Neuronal stem cell (in vitro differentiated cells): Measurements from ENCODE around the gene ABCB8.

Experiments used
- DNase-seq: peaks from one replicate; pipeline ENCODE4 v3.0.0-alpha.2; 2013; ENCODE audit warnings: low spot score
- H2AFZ ChIP-seq: one replicate; pipeline ENCODE4 v1.6.1; 2013; ENCODE audit warnings: mild to moderate bottlenecking, low read length, inconsistent platforms
- H2AK5ac ChIP-seq: 2 replicates; pipeline ENCODE4 v1.6.1; 2013; ENCODE audit warnings: low read depth, mild to moderate bottlenecking, inconsistent platforms, low read length, moderate library complexity, mixed read lengths
- H2BK120ac ChIP-seq: 2 replicates; pipeline ENCODE4 v1.6.1; 2013; ENCODE audit warnings: low read depth, mild to moderate bottlenecking, inconsistent platforms, low read length, moderate library complexity, mixed read lengths
- H2BK12ac ChIP-seq: one replicate; pipeline ENCODE4 v1.6.1; 2013; ENCODE audit warnings: low read length, inconsistent platforms
- H2BK15ac ChIP-seq: 2 replicates; pipeline ENCODE4 v1.6.1; 2013; ENCODE audit warnings: mild to moderate bottlenecking, low read length, inconsistent platforms, mixed read lengths
- H2BK5ac ChIP-seq: one replicate; pipeline ENCODE4 v1.6.1; 2013; ENCODE audit warnings: inconsistent platforms, mild to moderate bottlenecking, low read length, moderate library complexity
- H3K14ac ChIP-seq: one replicate; pipeline ENCODE4 v1.6.1; 2013; ENCODE audit warnings: low read length, inconsistent platforms
- H3K18ac ChIP-seq: 2 replicates; pipeline ENCODE4 v1.6.1; 2013; ENCODE audit warnings: low read length, inconsistent platforms
- H3K23ac ChIP-seq: 2 replicates; pipeline ENCODE4 v1.6.1; 2013; ENCODE audit warnings: low read depth, mild to moderate bottlenecking, mixed read lengths, low read length, inconsistent platforms; ENCODE audit not compliant: poor library complexity
- H3K27ac ChIP-seq: replicated peaks from 3 replicates; pipeline ENCODE4 v1.5.1; 2013; ENCODE audit warnings: low read length, inconsistent platforms
- H3K27me3 ChIP-seq, 3 experiments: 2 replicates each; pipeline ENCODE4 v1.6.1; 2013; ENCODE audit warnings: low read length in 3 of 3, mild to moderate bottlenecking in 2 of 3, inconsistent platforms in 1 of 3, low read depth in 1 of 3, mixed read lengths in 1 of 3, moderate library complexity in 1 of 3; ENCODE audit not compliant: control insufficient read depth in 3 of 3, insufficient read depth in 3 of 3
- H3K36me3 ChIP-seq, 2 donors: replicated peaks in 1 of 2; 2 replicates each; pipeline ENCODE4 v1.6.1; 2013; ENCODE audit warnings: low read length in 2 of 2; ENCODE audit not compliant: control insufficient read depth in 2 of 2, insufficient read depth in 2 of 2
- H3K4ac ChIP-seq: 2 replicates; pipeline ENCODE4 v1.6.1; 2013; ENCODE audit warnings: inconsistent platforms, mild to moderate bottlenecking, low read length, moderate library complexity
- H3K4me1 ChIP-seq, 2 donors: 1 replicate in 1 of 2; 2 replicates in 1 of 2; pipeline ENCODE4 v1.6.1; 2013; ENCODE audit warnings: low read length in 2 of 2, low read depth in 1 of 2; ENCODE audit not compliant: control insufficient read depth in 2 of 2, insufficient read depth in 1 of 2
- H3K4me2 ChIP-seq: one replicate; pipeline ENCODE4 v1.6.1; 2013; ENCODE audit warnings: mild to moderate bottlenecking, low read length, inconsistent platforms; ENCODE audit not compliant: insufficient read depth, poor library complexity, severe bottlenecking
- H3K4me3 ChIP-seq, 2 donors: 2 replicates each; pipeline ENCODE4 v1.5.1; 2013; ENCODE audit warnings: low read length in 2 of 2, mild to moderate bottlenecking in 2 of 2, inconsistent platforms in 1 of 2, moderate library complexity in 1 of 2
- H3K79me1 ChIP-seq: one replicate; pipeline ENCODE4 v1.6.1; 2013; ENCODE audit warnings: low read depth, mild to moderate bottlenecking, inconsistent platforms, low read length, moderate library complexity
- H3K9ac ChIP-seq: one replicate; pipeline ENCODE4 v1.6.1; 2013; ENCODE audit warnings: mild to moderate bottlenecking, low read depth, low read length, inconsistent platforms; ENCODE audit not compliant: poor library complexity
- H3K9me3 ChIP-seq, 2 donors: replicated peaks in 1 of 2; 2 replicates each; pipeline versions ENCODE3 to v1.6.1; 2013; ENCODE audit warnings: low read length in 2 of 2, mild to moderate bottlenecking in 2 of 2, inconsistent platforms in 1 of 2, low read depth in 1 of 2, mixed read lengths in 1 of 2, moderate library complexity in 1 of 2; ENCODE audit not compliant: control insufficient read depth in 2 of 2, insufficient read depth in 1 of 2
- H4K8ac ChIP-seq: one replicate; pipeline ENCODE4 v1.6.1; 2013; ENCODE audit warnings: low read depth, mild to moderate bottlenecking, inconsistent platforms, low read length, moderate library complexity
- H4K91ac ChIP-seq: one replicate; pipeline ENCODE4 v1.6.1; 2013; ENCODE audit warnings: low read length, low read depth, mild to moderate bottlenecking, inconsistent platforms; ENCODE audit not compliant: poor library complexity
- WGBS, 2 donors: extraction: QIAGEN DNeasy Blood & Tissue Kit; methylation state at CpG; one replicate each; pipeline ENCODE4 v1.1.7; 2013; ENCODE audit warnings: missing lambda C conversion rate in 2 of 2, mixed read lengths in 1 of 2; ENCODE audit not compliant: insufficient read length in 2 of 2, insufficient replicate concordance in 1 of 2; ENCODE audit errors: extremely low coverage in 2 of 2; 5-methylcytosine and 5-hydroxymethylcytosine counted together

The ABCB8 gene

DNA sequence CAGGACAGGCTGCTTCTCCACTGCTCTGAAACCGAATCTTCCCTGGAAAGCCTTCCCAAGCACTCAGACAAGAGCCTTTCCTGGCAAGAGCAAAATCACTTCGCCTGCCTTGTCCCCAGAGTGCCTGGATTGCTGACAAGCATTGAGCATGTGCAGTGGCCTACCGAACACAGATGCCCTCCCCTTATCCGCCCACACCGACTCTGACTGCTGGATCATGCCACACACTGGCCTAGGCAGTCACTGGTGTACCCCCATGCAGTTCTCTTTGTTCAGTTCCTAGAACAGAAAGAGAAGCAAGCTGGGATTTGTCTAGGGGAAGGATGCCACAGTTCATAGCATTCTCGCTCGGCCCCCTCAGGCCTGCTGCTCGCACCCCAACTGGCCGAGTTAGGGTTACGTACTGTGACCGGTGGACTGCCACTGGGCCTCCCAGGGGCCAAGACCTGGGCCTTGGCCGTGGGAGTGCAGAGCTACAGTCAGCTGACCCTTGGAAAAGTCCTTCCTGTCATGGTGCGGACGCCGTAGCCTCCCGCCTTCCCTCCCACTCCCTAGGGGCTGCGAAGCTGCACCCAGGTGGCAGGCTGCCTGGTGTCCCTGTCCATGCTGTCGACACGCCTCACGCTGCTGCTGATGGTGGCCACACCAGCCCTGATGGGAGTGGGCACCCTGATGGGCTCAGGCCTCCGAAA, 6.9 kb downstream of the ABCB8 start:
- no peak overlapping the region for H3K4me3 ChIP-seq
- H3K23ac ChIP-seq: peak overlapping the region; percentile 67

DNA sequence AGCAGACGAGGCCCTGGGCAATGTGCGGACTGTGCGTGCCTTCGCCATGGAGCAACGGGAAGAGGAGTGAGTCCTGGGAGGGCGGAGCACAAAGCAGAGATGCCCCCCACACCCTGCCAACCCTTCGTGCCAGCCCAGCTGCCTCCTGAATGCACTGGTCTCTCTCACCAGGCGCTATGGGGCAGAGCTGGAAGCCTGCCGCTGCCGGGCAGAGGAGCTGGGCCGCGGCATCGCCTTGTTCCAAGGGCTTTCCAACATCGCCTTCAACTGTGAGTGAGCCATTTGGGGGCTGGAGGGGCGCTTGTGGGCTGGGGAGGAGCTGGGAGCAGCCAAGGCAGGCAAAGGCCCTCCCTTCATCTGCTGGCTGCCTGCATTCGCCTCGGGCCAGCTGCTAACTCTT, 7.7 kb downstream of the ABCB8 start:
- no peak overlapping the region for H2AK5ac ChIP-seq
- H2BK120ac ChIP-seq: no peak overlapping the region
- peak overlapping the region; percentile 80 for H3K23ac ChIP-seq
- no peak overlapping the region for H3K4me2 ChIP-seq
- no peak overlapping the region for H3K14ac ChIP-seq
- no peak for DNase-seq
- H3K27ac ChIP-seq: no peak overlapping the region
- H2BK15ac ChIP-seq: no peak overlapping the region
- no peak overlapping the region for H2BK5ac ChIP-seq
- H2AFZ ChIP-seq: no peak overlapping the region
- no peak overlapping the region for H3K18ac ChIP-seq
- H3K4me3 ChIP-seq: no peak overlapping the region
- H4K91ac ChIP-seq: no peak overlapping the region
- H3K36me3 ChIP-seq: peaks cover 13 to 41% of the 10 kb centered on the region in 2 donors
- WGBS, 2 donors: no CpG with 5 or more reads among the region's 17 CpGs
- no peak overlapping the region for H4K8ac ChIP-seq
- H3K9ac ChIP-seq: no peak overlapping the region
- peaks cover 0 to 9% of the 10 kb centered on the region in 2 donors for H3K4me1 ChIP-seq
- no peaks in the 10 kb centered on the region for H3K27me3 ChIP-seq
- H3K9me3 ChIP-seq: no peaks in the 10 kb centered on the region
- peak overlapping the region; percentile 53 for H3K4ac ChIP-seq
- no peak overlapping the region for H2BK12ac ChIP-seq
- H3K79me1 ChIP-seq: no peaks in the 10 kb centered on the region

More for the DNA sequence above, 6.9 kb downstream of the ABCB8 start:
- Histone ChIP-seq H4K8ac (no peak overlapping the region), H4K91ac (no peak overlapping the region), H3K4ac (no peak overlapping the region), H3K9ac (no peak overlapping the region), H2AFZ (no peak overlapping the region), H2AK5ac (no peak overlapping the region), H2BK120ac (no peak overlapping the region), H3K4me1 (peaks cover 0 to 9% of the 10 kb centered on the region in 2 donors), H2BK5ac (no peak overlapping the region), H3K9me3 (no peaks in the 10 kb centered on the region), H3K36me3 (peaks cover 13 to 41% of the 10 kb centered on the region in 2 donors), H3K27ac (no peak overlapping the region), H3K4me2 (no peak overlapping the region), H3K18ac (no peak overlapping the region), H3K27me3 (no peaks in the 10 kb centered on the region), H2BK12ac (no peak overlapping the region), H3K79me1 (no peaks in the 10 kb centered on the region), H3K14ac (no peak overlapping the region), H2BK15ac (no peak overlapping the region)
- no peak for DNase-seq
- no CpG with 5 or more reads among the region's 21 CpGs for WGBS, 2 donors

- H3K9me3 ChIP-seq: no peaks in the 10 kb centered on the region
- H2BK12ac ChIP-seq: no peak overlapping the region
- H3K27ac ChIP-seq: no peak overlapping the region
- H3K36me3 ChIP-seq: peaks cover 13 to 31% of the 10 kb centered on the region in 2 donors
- no CpG with 5 or more reads among the region's 12 CpGs for WGBS, 2 donors
- H2BK120ac ChIP-seq: no peak overlapping the region
- H3K79me1 ChIP-seq: no peaks in the 10 kb centered on the region
- no peak overlapping the region for H3K4me2 ChIP-seq
- H4K91ac ChIP-seq: no peak overlapping the region
- no peak overlapping the region for H3K4me3 ChIP-seq
- peak overlapping the region; percentile 71 for H3K14ac ChIP-seq
- H3K23ac ChIP-seq: peak overlapping the region; percentile 70
- H3K18ac ChIP-seq: no peak overlapping the region
- peak overlapping the region; percentile 17 for H4K8ac ChIP-seq
- peak overlapping the region; percentile 22 for H2AFZ ChIP-seq
- H3K4me1 ChIP-seq: peaks cover 0 to 9% of the 10 kb centered on the region in 2 donors
- no peaks in the 10 kb centered on the region for H3K27me3 ChIP-seq
- no peak overlapping the region for H2BK5ac ChIP-seq
- no peak for DNase-seq
- H3K4ac ChIP-seq: no peak overlapping the region
- no peak overlapping the region for H3K9ac ChIP-seq
- no peak overlapping the region for H2AK5ac ChIP-seq
- H2BK15ac ChIP-seq: no peak overlapping the region
Observed at GRCh38 chr7:151038951-151039849, 10.9 kb downstream of the ABCB8 start.
